ENCODE measurements around the gene PAX7. TPM values are rescaled to one million over a fixed set of nuclear protein-coding genes. Genes with fewer than 3 reads are reported as not detected.

The PAX7 gene
- total and polyA plus RNA-seq, 2 experiments from 2014 or later, result 0.03 TPM; not detected in 1

GRCh38 chr1:18787825-18788385 lies 157.3 kb downstream of the PAX7 start:
- Mint-ChIP-seq H3K4me1 (peaks cover 18% of the 10 kb centered on the region), H3K27ac (no peak overlapping the region), H3K9me3 (no peaks in the 10 kb centered on the region; the same call in 2 of the 3 replicates), H3K27me3 (ENCODE audit: insufficient read depth, low read depth, poor library complexity) (peaks cover 22% of the 10 kb centered on the region), H3K36me3 (ENCODE audit: low read depth) (no peaks in the 10 kb centered on the region), H3K4me3 (no peak overlapping the region)
- H3K27ac ChIP-seq (ENCODE audit: low read depth), result no peak overlapping the region
- no peak overlapping the region for H3K4me2 ChIP-seq
- ATAC-seq (no peak), DNase-seq (ENCODE audit: low spot score) (no peak)
- no peak overlapping the region for H2AFZ ChIP-seq
- no peaks in the 10 kb centered on the region for H3K36me3 ChIP-seq (ENCODE audit: insufficient read depth)
- H3F3A ChIP-seq (replicated peaks; ENCODE audit: low read depth), result no peaks in the 10 kb centered on the region; the same call in 1 of the 2 replicates
- H3K9me2 ChIP-seq (ENCODE audit: insufficient read depth), result no peaks in the 10 kb centered on the region
- H3K27me3 ChIP-seq (ENCODE audit: insufficient read depth), result peaks cover 10% of the 10 kb centered on the region
- no peak for TF ChIP-seq ZNF462 (CRISPR knock-in tag; IDR thresholded peaks at IDR 0.05)
- no peak for TF ChIP-seq REST (IDR thresholded peaks at IDR 0.05; ENCODE audit: unreplicated experiment)
- no peak for TF ChIP-seq EZH2 (IDR thresholded peaks at IDR 0.05; ENCODE audit: low read depth, unreplicated experiment)
- TF ChIP-seq CTCF (conservative IDR thresholded peaks at IDR 0.05; ENCODE audit: low read depth in 2 of 2), result no peak
- no peak for TF ChIP-seq EZH2phosphoT487 (IDR thresholded peaks at IDR 0.05; ENCODE audit: unreplicated experiment)
- no peak for TF ChIP-seq POLR2AphosphoS5 (IDR thresholded peaks at IDR 0.05; ENCODE audit: low read depth)
- no peaks in the 10 kb centered on the region for H3K79me2 ChIP-seq (replicated peaks; ENCODE audit: insufficient read depth)
- H4K20me1 ChIP-seq (replicated peaks; ENCODE audit: insufficient read depth), result no peaks in the 10 kb centered on the region
- peaks cover 15% of the 10 kb centered on the region for H3K4me1 ChIP-seq (ENCODE audit: insufficient read depth)
- H3K4me3 ChIP-seq, result no peak overlapping the region
